Erythroblast (primary cell): ENCODE measurements around the gene HOXB4.

Experiments
- GATA1 ChIP-seq: IDR thresholded peaks from 2 replicates; pipeline ENCODE4 v1.6.1; 2011; ENCODE audit warnings: low read depth, mild to moderate bottlenecking, control low read depth, low read length, moderate library complexity
- POLR2A ChIP-seq: IDR thresholded peaks from 2 replicates; pipeline ENCODE4 v1.6.1; 2011; ENCODE audit warnings: mild to moderate bottlenecking, low read length

DNA sequence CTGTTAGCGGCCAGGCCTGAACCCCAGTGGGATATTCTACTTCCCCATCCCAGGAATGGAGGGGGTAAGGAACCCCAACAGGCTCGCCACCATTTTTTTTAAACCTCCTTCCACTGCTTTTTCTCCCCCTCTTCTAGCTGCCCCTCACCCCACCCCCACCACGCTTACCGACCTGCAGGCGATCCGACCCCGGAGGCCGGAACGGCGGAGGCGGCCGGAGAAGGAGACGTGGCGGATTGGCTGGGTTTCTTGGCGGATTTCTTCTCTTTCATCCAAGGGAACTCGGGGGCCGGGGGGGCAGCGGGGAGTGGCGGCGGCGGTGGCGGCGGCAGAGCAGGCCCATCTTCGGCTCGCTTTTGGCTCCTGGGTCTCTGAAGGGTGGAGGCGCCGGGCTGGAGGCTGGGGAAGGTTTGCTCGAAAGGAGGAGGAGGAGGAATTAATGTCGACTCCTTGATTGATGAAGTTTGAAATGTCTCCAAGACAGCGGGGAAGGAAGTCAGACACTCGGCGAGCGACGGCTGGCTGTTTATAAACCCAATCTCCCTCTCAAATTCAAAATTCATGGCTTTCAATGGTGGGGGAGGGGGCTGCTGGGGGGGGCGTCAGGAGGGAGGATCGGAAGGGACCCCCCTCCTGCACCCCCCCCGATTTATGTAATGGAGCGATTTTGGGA lies 33.7 kb downstream of the HOXB4 start:
- no peak for TF ChIP-seq POLR2A
- no peak for TF ChIP-seq GATA1
